Naive thymus-derived CD8-positive, alpha-beta T cell (primary cell): ENCODE measurements around the gene SCG2. TPM values are rescaled to one million over a fixed set of nuclear protein-coding genes. Genes with fewer than 3 reads are reported as not detected.

Source experiments
- ATAC-seq, 2 donors: fragments of 150-1000 bp; cut with Tn5 transposase in 1 of 2; sonication (Bioruptor Pico), chemical (Tn5 transposase) in 1 of 2; 1 replicate in 1 of 2; 2 replicates in 1 of 2; pipeline ENCODE4 v1.10.0; 2021; ENCODE audit warnings: mild to moderate bottlenecking in 2 of 2, moderate library complexity in 2 of 2
- POLR2A ChIA-PET: fragments of 350-600 bp; sonication (Branson Sonifier 250); formaldehyde crosslinking; loops from one replicate; lab custom pipeline; 2021; ENCODE audit warnings: antibody characterized with exemption; lab: Charles Lee
- DNase-seq, 10 donors: peaks; one replicate each; pipeline versions ENCODE4 v3.0.0 to v3.0.0-alpha.2; 2020 to 2022
- H3K27ac Mint-ChIP-seq, 10 donors: one replicate each; pipeline ENCODE4 v1.8.0; 2020 to 2022; ENCODE audit warnings: mild to moderate bottlenecking in 10 of 10, mixed read lengths in 10 of 10, moderate library complexity in 4 of 10, inconsistent platforms in 1 of 10
- H3K27me3 Mint-ChIP-seq, 5 donors: one replicate each; pipeline ENCODE4 v1.8.0; 2021 to 2022; ENCODE audit warnings: mixed read lengths in 5 of 5
- H3K36me3 Mint-ChIP-seq, 3 donors: one replicate each; pipeline ENCODE4 v1.8.0; 2020 to 2022; ENCODE audit warnings: mixed read lengths in 3 of 3, mild to moderate bottlenecking in 2 of 3, inconsistent platforms in 1 of 3
- H3K4me1 Mint-ChIP-seq, 4 donors: one replicate each; pipeline ENCODE4 v1.8.0; 2021 to 2022; ENCODE audit warnings: mixed read lengths in 4 of 4
- H3K4me3 Mint-ChIP-seq, 10 donors: one replicate each; pipeline ENCODE4 v1.8.0; 2020 to 2022; ENCODE audit warnings: mild to moderate bottlenecking in 10 of 10, mixed read lengths in 10 of 10, moderate library complexity in 6 of 10, inconsistent platforms in 1 of 10
- H3K9me3 Mint-ChIP-seq, 9 donors: one replicate each; pipeline ENCODE4 v1.8.0; 2020 to 2022; ENCODE audit warnings: mixed read lengths in 9 of 9, mild to moderate bottlenecking in 3 of 9, inconsistent platforms in 1 of 9, moderate library complexity in 1 of 9
- polyA plus RNA-seq, 3 donors: library from polyadenylated mRNA; unstranded; fragments of 300-500 nt; fragmentation: Illumina TruSeq; gene quantifications; one replicate each; pipeline ENCODE4 v1.2.3, GENCODE V29; 2021
- total RNA-seq, 8 experiments: library from RNA in 2 of 8; stranded (reverse) in 2 of 8; gene quantifications; one replicate each; pipeline ENCODE4 v1.2.3 and lab custom pipeline; 2021 to 2026

The SCG2 gene
- total and polyA plus RNA-seq, 5 experiments from 2014 or later: not detected

- H3K27me3 Mint-ChIP-seq: peaks cover 0 to 5% (median 2%) of the 10 kb centered on the region in 5 donors
- H3K4me3 Mint-ChIP-seq: no peak overlapping the region
- POLR2A ChIA-PET: no interaction called here
- H3K4me1 Mint-ChIP-seq: no peaks in the 10 kb centered on the region
- peak overlapping the region in 1 of 10 donors; percentile 2 for H3K27ac Mint-ChIP-seq
- no peak for ATAC-seq
- H3K9me3 Mint-ChIP-seq: no peaks in the 10 kb centered on the region
- no peaks in the 10 kb centered on the region for H3K36me3 Mint-ChIP-seq
- DNase-seq: no peak
Measured at GRCh38 chr2:223558970-223559369, 43.2 kb downstream of the SCG2 start.

DNA sequence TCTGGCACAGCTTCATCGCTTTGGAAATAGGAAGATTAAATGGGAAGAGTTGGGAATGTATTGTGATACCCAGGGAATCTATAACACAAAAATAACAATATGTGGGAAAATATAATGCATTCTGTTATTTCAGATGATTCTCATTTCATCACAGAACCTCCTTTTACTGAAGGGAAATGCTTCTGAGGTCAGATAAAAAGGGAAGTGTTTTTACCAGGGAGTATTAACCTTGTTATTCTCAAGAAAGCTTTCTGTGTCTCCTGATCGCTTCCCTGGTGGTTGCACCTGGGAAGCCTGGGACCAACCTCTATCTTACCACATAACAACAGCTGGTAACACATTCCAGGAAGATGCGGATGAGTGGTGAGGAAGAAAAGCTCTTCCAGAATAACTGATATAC, 47.2 kb downstream of the SCG2 start:
- no peak for ATAC-seq
- Mint-ChIP-seq H3K4me3 (no peak overlapping the region), H3K27me3 (peaks cover 0 to 8% (median 3%) of the 10 kb centered on the region in 5 donors), H3K4me1 (no peaks in the 10 kb centered on the region), H3K27ac (no peak overlapping the region), H3K9me3 (peaks cover 0 to 1% (median 0%) of the 10 kb centered on the region in 9 donors), H3K36me3 (no peaks in the 10 kb centered on the region)
- DNase-seq: no peak
- POLR2A ChIA-PET: no interaction called here

GRCh38 chr2:223549215-223549614, 52.9 kb downstream of the SCG2 start:
- H3K27me3 Mint-ChIP-seq: peaks cover 0 to 9% (median 8%) of the 10 kb centered on the region in 5 donors
- no peak overlapping the region for H3K4me3 Mint-ChIP-seq
- no peak overlapping the region for H3K27ac Mint-ChIP-seq
- H3K9me3 Mint-ChIP-seq: peaks cover 0 to 1% (median 0%) of the 10 kb centered on the region in 9 donors
- no peaks in the 10 kb centered on the region for H3K36me3 Mint-ChIP-seq
- POLR2A ChIA-PET: no interaction called here
- ATAC-seq (no peak), DNase-seq (no peak)
- H3K4me1 Mint-ChIP-seq: no peaks in the 10 kb centered on the region

DNA sequence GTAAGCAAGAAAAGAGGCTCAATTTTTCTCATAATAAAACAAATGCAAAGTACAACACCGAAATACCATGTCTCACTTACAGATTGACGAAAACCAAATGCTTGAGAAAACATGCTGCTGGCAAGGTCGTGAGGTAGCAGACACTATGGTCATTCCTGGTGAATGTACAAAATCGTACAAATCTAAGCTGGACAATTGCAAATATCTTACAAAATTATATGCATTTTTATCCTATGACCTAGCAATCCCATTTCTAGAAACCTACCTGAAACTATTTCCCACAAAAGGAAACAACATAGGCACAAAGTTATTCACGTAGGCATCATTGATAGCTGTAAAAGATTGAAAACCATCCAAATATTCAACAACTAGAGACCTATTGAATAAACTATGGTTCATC, 54.0 kb downstream of the SCG2 start:
- Mint-ChIP-seq H3K27ac (no peak overlapping the region), H3K36me3 (no peaks in the 10 kb centered on the region), H3K27me3 (peaks cover 0 to 9% (median 8%) of the 10 kb centered on the region in 5 donors), H3K9me3 (peaks cover 0 to 1% (median 0%) of the 10 kb centered on the region in 9 donors), H3K4me3 (no peak overlapping the region), H3K4me1 (no peaks in the 10 kb centered on the region)
- POLR2A ChIA-PET: no interaction called here
- DNase-seq (no peak), ATAC-seq (no peak)

Other genes with a start within 250 kb of the SCG2 start
- 1 to 10 TPM; 2.1 to 2.5 TPM for gene AP1S3, start 235.2 kb upstream of the SCG2 start, total RNA-seq
- 1 to 10 TPM; 1.3 to 1.7 (median 1.6) TPM for gene AP1S3, start 235.2 kb upstream of the SCG2 start, polyA plus RNA-seq